K562 (cell line): Measurements from ENCODE around the gene TAF4. TPM values are rescaled to one million over a fixed set of nuclear protein-coding genes. Genes with fewer than 3 reads are reported as not detected.

Source experiments
- E2F1 ChIP-seq: sonication (generic); formaldehyde crosslinking; IDR thresholded peaks from 2 replicates; pipeline ENCODE4 v1.8.1; 2023; ENCODE audit warnings: mild to moderate bottlenecking, missing genetic modification reagents, moderate library complexity
- ELK1 ChIP-seq: sonication (generic); formaldehyde crosslinking; IDR thresholded peaks from 2 replicates; pipeline ENCODE4 v1.8.1; 2022; ENCODE audit warnings: missing genetic modification reagents
- HMGN3 ChIP-seq: IDR thresholded peaks from 2 replicates; pipeline ENCODE4 v1.6.1; 2011; ENCODE audit warnings: borderline replicate concordance, low read depth, mild to moderate bottlenecking, mixed read lengths, low read length; ENCODE audit not compliant: insufficient read length; ENCODE audit errors: extremely low read depth
- HMGXB4 ChIP-seq: sonication (generic); formaldehyde crosslinking; IDR thresholded peaks from 2 replicates; pipeline ENCODE4 v1.8.1; 2023; ENCODE audit warnings: mild to moderate bottlenecking, missing genetic modification reagents
- KAT2B ChIP-seq: IDR thresholded peaks from one replicate; pipeline ENCODE4 v1.6.1; 2012; ENCODE audit warnings: low read depth, mild to moderate bottlenecking, control low read depth, inconsistent platforms, low read length, moderate library complexity
- LARP7 ChIP-seq: fragments of 450-650 bp; IDR thresholded peaks from 2 replicates; pipeline ENCODE4 v1.6.1; 2016
- NFRKB ChIP-seq: fragments of 450-650 bp; IDR thresholded peaks from 2 replicates; pipeline ENCODE4 v1.6.1; 2016; ENCODE audit warnings: low read depth
- RBM17 ChIP-seq: fragments of 200-400 bp; formaldehyde crosslinking; IDR thresholded peaks from 2 replicates; pipeline ENCODE4 v1.6.1; 2017; ENCODE audit warnings: low read depth, mild to moderate bottlenecking, low read length, borderline replicate concordance
- SOX6 ChIP-seq: fragments of 450-650 bp; IDR thresholded peaks from 2 replicates; pipeline ENCODE4 v1.6.1; 2014; ENCODE audit warnings: mild to moderate bottlenecking
- TAF1 ChIP-seq: IDR thresholded peaks from 2 replicates; pipeline ENCODE4 v1.6.1; 2011; ENCODE audit warnings: mild to moderate bottlenecking, low read length, moderate library complexity; ENCODE audit not compliant: insufficient read depth, control insufficient read depth, severe bottlenecking; ENCODE audit errors: extremely low read depth
- TEAD2 ChIP-seq: fragments of 450-650 bp; IDR thresholded peaks from 2 replicates; pipeline ENCODE4 v1.6.1; 2016; ENCODE audit warnings: missing genetic modification characterization, control low read depth, missing compliant biosample characterization
- ZBTB9 ChIP-seq: fragments of 450-650 bp; formaldehyde crosslinking; IDR thresholded peaks from 2 replicates; pipeline ENCODE4 v1.4.0; 2020; ENCODE audit warnings: mild to moderate bottlenecking, moderate library complexity
- ZNF398 ChIP-seq: fragments of 250-450 bp; sonication (Bioruptor Pico); IDR thresholded peaks from 2 replicates; pipeline ENCODE4 v1.8.0; 2021; ENCODE audit warnings: moderate library complexity, mild to moderate bottlenecking, inconsistent platforms
- ZNF592 ChIP-seq: fragments of 450-650 bp; IDR thresholded peaks from 2 replicates; pipeline ENCODE4 v1.6.1; 2017; ENCODE audit warnings: antibody characterized with exemption, mild to moderate bottlenecking
- ZNF780A ChIP-seq: fragments of 250-450 bp; sonication (Bioruptor Pico); IDR thresholded peaks from 2 replicates; pipeline ENCODE4 v1.5.0; 2021; ENCODE audit warnings: mild to moderate bottlenecking
- polyA plus RNA-seq, 8 experiments: library from polyadenylated mRNA; depleted of rRNA in 4 of 8; stranded (reverse) in 5 of 8; unstranded in 3 of 8; fragments of >200 nt; fragmentation: Nextera tagmentation in 2 of 8; fragmentation: Illumina TruSeq in 1 of 8; extraction: Ambion mirVana in 2 of 8; extraction: Trizol in 1 of 8; gene quantifications; 2 replicates each; pipeline versions ENCODE4 v1.2.1 to v1.2.3, GENCODE V29; 2011 to 2014; ENCODE audit warnings: inconsistent platforms in 1 of 8, missing spikeins in 1 of 8
- total RNA-seq, 7 experiments: library from RNA; depleted of rRNA in 6 of 7; stranded (reverse); fragments of >200 nt in 6 of 7; fragmentation: Illumina TruSeq in 2 of 7; extraction: Trizol in 2 of 7; gene quantifications; 2 replicates each; pipeline versions ENCODE4 v1.2.1 to v1.2.3, GENCODE V29; 2011 to 2021; ENCODE audit warnings: low replicate concordance in 1 of 7

Gene TAF4
- total and polyA plus RNA-seq, 9 of the 15 experiments (the other 6 are each of a cell fraction or from before 2014, with no cell fraction given) = 0.44 to 28.3 (median 5.6) TPM

GRCh38 chr20:62088258-62089127 is 22.8 kb upstream of the TAF4 start (continued):
- TF ChIP-seq ZNF592 (no peak), KAT2B (no peak), TAF1 (no peak), ZBTB9 (CRISPR knock-in tag) (no peak), HMGN3 (no peak), HMGXB4 (CRISPR knock-in tag) (no peak), ZNF398 (no peak), E2F1 (CRISPR knock-in tag) (no peak), RBM17 (no peak), ZNF780A (no peak), TEAD2 (no peak), NFRKB (no peak), LARP7 (no peak), SOX6 (peak; percentile 81), ELK1 (no peak)
